Stomach (tissue), 4 donors: ENCODE measurements around the gene AKAP13.

Source experiments
- EP300 ChIP-seq: sonication (generic); formaldehyde crosslinking; IDR thresholded peaks from one replicate; pipeline ENCODE4 v1.6.1; 2017; ENCODE audit warnings: antibody characterized with exemption
- POLR2AphosphoS5 ChIP-seq, 3 donors: sonication (generic); formaldehyde crosslinking; IDR thresholded peaks; one replicate each; pipeline ENCODE4 v1.6.1; 2016; ENCODE audit warnings: antibody characterized with exemption in 3 of 3
- TF ChIP-seq, protein P1 (sequence below), 7 experiments: fragments of 450-650 bp in 4 of 7; fragments of 200-600 bp in 3 of 7; sonication (generic) in 3 of 7; IDR thresholded peaks; one replicate each; pipeline ENCODE4 v1.5.1; 2016 to 2019; ENCODE audit warnings: antibody characterized with exemption in 7 of 7, control low read depth in 2 of 7, mild to moderate bottlenecking in 1 of 7

- TF ChIP-seq, protein P1, sequence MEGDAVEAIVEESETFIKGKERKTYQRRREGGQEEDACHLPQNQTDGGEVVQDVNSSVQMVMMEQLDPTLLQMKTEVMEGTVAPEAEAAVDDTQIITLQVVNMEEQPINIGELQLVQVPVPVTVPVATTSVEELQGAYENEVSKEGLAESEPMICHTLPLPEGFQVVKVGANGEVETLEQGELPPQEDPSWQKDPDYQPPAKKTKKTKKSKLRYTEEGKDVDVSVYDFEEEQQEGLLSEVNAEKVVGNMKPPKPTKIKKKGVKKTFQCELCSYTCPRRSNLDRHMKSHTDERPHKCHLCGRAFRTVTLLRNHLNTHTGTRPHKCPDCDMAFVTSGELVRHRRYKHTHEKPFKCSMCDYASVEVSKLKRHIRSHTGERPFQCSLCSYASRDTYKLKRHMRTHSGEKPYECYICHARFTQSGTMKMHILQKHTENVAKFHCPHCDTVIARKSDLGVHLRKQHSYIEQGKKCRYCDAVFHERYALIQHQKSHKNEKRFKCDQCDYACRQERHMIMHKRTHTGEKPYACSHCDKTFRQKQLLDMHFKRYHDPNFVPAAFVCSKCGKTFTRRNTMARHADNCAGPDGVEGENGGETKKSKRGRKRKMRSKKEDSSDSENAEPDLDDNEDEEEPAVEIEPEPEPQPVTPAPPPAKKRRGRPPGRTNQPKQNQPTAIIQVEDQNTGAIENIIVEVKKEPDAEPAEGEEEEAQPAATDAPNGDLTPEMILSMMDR (IDR thresholded peaks at IDR 0.05) = no peak
- TF ChIP-seq EP300 = no peak
- TF ChIP-seq POLR2AphosphoS5 (IDR thresholded peaks at IDR 0.05) = no peak
Measured at GRCh38 chr15:85462029-85462428, 81.6 kb downstream of the AKAP13 start.
